Measurements from ENCODE around the gene SEPTIN5.

The SEPTIN5 gene

GRCh38 chr22:19759427-19760057, 45.2 kb downstream of the SEPTIN5 start:
- no peak for DNase-seq (ENCODE audit: low read depth)
- no peak for TF ChIP-seq CTCF (conservative IDR thresholded peaks at IDR 0.05; ENCODE audit: low read depth, low read length)
- H3K4me3 ChIP-seq (ENCODE audit: low read length) = no peak overlapping the region

GRCh38 chr22:19760058-19760950, 46.0 kb downstream of the SEPTIN5 start, which contains the start of gene TBX1:
Gene TBX1 (plus strand): TSS chr22:19760778. CDS start chr22:19760844, 66 bp downstream.
- DNase-seq (ENCODE audit: low read depth) = no peak
- no peak within 1 kb of the TSS for H3K4me3 ChIP-seq (ENCODE audit: low read length)
- no peak for TF ChIP-seq CTCF (conservative IDR thresholded peaks at IDR 0.05; ENCODE audit: low read depth, low read length)

- no peak overlapping the region for H3K4me3 ChIP-seq (ENCODE audit: low read length)
- TF ChIP-seq CTCF (conservative IDR thresholded peaks at IDR 0.05; ENCODE audit: low read depth, low read length) = no peak
- DNase-seq (ENCODE audit: low read depth) = no peak
Measured at GRCh38 chr22:19760951-19761724, 46.8 kb downstream of the SEPTIN5 start.

GRCh38 chr22:19761725-19762567, 47.6 kb downstream of the SEPTIN5 start:
- H3K4me3 ChIP-seq (ENCODE audit: low read length) = no peak overlapping the region
- TF ChIP-seq CTCF (conservative IDR thresholded peaks at IDR 0.05; ENCODE audit: low read depth, low read length) = no peak
- no peak for DNase-seq (ENCODE audit: low read depth)

- H3K4me3 ChIP-seq (ENCODE audit: low read length) = no peak overlapping the region
- TF ChIP-seq CTCF (conservative IDR thresholded peaks at IDR 0.05; ENCODE audit: low read depth, low read length) = no peak
- no peak for DNase-seq (ENCODE audit: low read depth)
Measured at GRCh38 chr22:19762568-19763457, 48.5 kb downstream of the SEPTIN5 start.
